ENCODE measurements around the gene PTPN7. TPM values are rescaled to one million over a fixed set of nuclear protein-coding genes. Genes with fewer than 3 reads are reported as not detected.

Gene PTPN7
- total and polyA plus RNA-seq, 4 donors: 0.75 to 7.0 (median 1.7) TPM

GRCh38 chr1:202130816-202131522 is 29.4 kb downstream of the PTPN7 start:
- Histone ChIP-seq H3K4me1 (ENCODE audit: control insufficient read depth in 4 of 4, insufficient read depth in 4 of 4, low read length in 3 of 4) (peaks cover 2 to 22% (median 15%) of the 10 kb centered on the region in 4 donors), H3K36me3 (ENCODE audit: control insufficient read depth in 4 of 4, insufficient read depth in 3 of 4, low read depth in 1 of 4, low read length in 3 of 4) (peaks cover 0 to 13% (median 9%) of the 10 kb centered on the region in 4 donors), H3K9me3 (ENCODE audit: control insufficient read depth in 4 of 4, low read length in 3 of 4) (no peaks in the 10 kb centered on the region), H3K27ac (ENCODE audit: low read depth in 1 of 2, low read length in 2 of 2) (no peak overlapping the region), H3K9ac (ENCODE audit: low read depth in 1 of 2, low read length in 2 of 2) (no peak overlapping the region), H3K4me3 (ENCODE audit: low read depth in 1 of 3, low read length in 3 of 3) (no peak overlapping the region), H3K27me3 (ENCODE audit: control insufficient read depth in 4 of 4, insufficient read depth in 4 of 4, low read length in 3 of 4) (no peaks in the 10 kb centered on the region)
- DNase-seq (ENCODE audit: low spot score): no peak
- whole genome bisulfite sequencing: 76% methylated on average over 9 of the region's 9 CpGs
- no peak for TF ChIP-seq FOXA2 (IDR thresholded peaks at IDR 0.05)
- TF ChIP-seq RXRA (IDR thresholded peaks at IDR 0.05): no peak
- TF ChIP-seq MAX (IDR thresholded peaks at IDR 0.05): no peak
- TF ChIP-seq NR2F2 (IDR thresholded peaks at IDR 0.05): no peak
- TF ChIP-seq EGR1 (IDR thresholded peaks at IDR 0.05; ENCODE audit: low read depth in 2 of 2): no peak
- no peak for TF ChIP-seq GABPA (IDR thresholded peaks at IDR 0.05 in 1 of 2, conservative IDR thresholded peaks at IDR 0.05 in 1 of 2)
- TF ChIP-seq FOXA1 (IDR thresholded peaks at IDR 0.05): no peak
- no peak for TF ChIP-seq HNF4A (conservative IDR thresholded peaks at IDR 0.05)
- no peak for TF ChIP-seq HNF4G (IDR thresholded peaks at IDR 0.05)
- TF ChIP-seq REST (IDR thresholded peaks at IDR 0.05): no peak
- TF ChIP-seq SP1 (IDR thresholded peaks at IDR 0.05): no peak
- TF ChIP-seq YY1 (IDR thresholded peaks at IDR 0.05): no peak

- Histone ChIP-seq H3K9me3 (ENCODE audit: control insufficient read depth in 4 of 4, low read length in 3 of 4) (no peaks in the 10 kb centered on the region), H3K4me1 (ENCODE audit: control insufficient read depth in 4 of 4, insufficient read depth in 4 of 4, low read length in 3 of 4) (peaks cover 2 to 16% (median 8%) of the 10 kb centered on the region in 4 donors), H3K36me3 (ENCODE audit: control insufficient read depth in 4 of 4, insufficient read depth in 3 of 4, low read depth in 1 of 4, low read length in 3 of 4) (peaks cover 0 to 13% (median 9%) of the 10 kb centered on the region in 4 donors), H3K27ac (ENCODE audit: low read depth in 1 of 2, low read length in 2 of 2) (no peak overlapping the region), H3K27me3 (ENCODE audit: control insufficient read depth in 4 of 4, insufficient read depth in 4 of 4, low read length in 3 of 4) (no peaks in the 10 kb centered on the region), H3K4me3 (ENCODE audit: low read depth in 1 of 3, low read length in 3 of 3) (no peak overlapping the region), H3K9ac (ENCODE audit: low read depth in 1 of 2, low read length in 2 of 2) (no peak overlapping the region)
- DNase-seq (ENCODE audit: low spot score): no peak
- TF ChIP-seq ATF3 (IDR thresholded peaks at IDR 0.05) (no peak), HNF4A (conservative IDR thresholded peaks at IDR 0.05) (no peak), ZBTB33 (IDR thresholded peaks at IDR 0.05) (no peak), SP1 (IDR thresholded peaks at IDR 0.05) (no peak), NR2F2 (IDR thresholded peaks at IDR 0.05) (no peak), REST (IDR thresholded peaks at IDR 0.05) (no peak), TAF1 (conservative IDR thresholded peaks at IDR 0.05) (no peak), GABPA (IDR thresholded peaks at IDR 0.05 in 1 of 2, conservative IDR thresholded peaks at IDR 0.05 in 1 of 2) (no peak), FOXA2 (IDR thresholded peaks at IDR 0.05) (no peak), FOXA1 (IDR thresholded peaks at IDR 0.05) (no peak), EGR1 (IDR thresholded peaks at IDR 0.05; ENCODE audit: low read depth in 2 of 2) (no peak), MAX (IDR thresholded peaks at IDR 0.05) (no peak), HNF4G (IDR thresholded peaks at IDR 0.05) (no peak), RXRA (IDR thresholded peaks at IDR 0.05) (no peak)
- WGBS: 66% methylated on average over 11 of the region's 11 CpGs
Observed at GRCh38 chr1:202130297-202130721, 30.1 kb downstream of the PTPN7 start.

Data from liver (tissue), 9 donors.